Gastroesophageal sphincter (tissue), 4 donors: ENCODE data around the gene TRIM74. TPM values are rescaled to one million over a fixed set of nuclear protein-coding genes. Genes with fewer than 3 reads are reported as not detected.

Experiments used
- ATAC-seq: fragments of 150-250 bp; one replicate; pipeline ENCODE4 v1.9.1; 2016; ENCODE audit warnings: mild to moderate bottlenecking, moderate library complexity
- H3K27ac ChIP-seq, 4 donors: fragments of 200-600 bp; sonication (generic) in 3 of 4; 1 replicate in 3 of 4; 2 replicates in 1 of 4; pipeline ENCODE4 v1.5.1; 2016 to 2019
- H3K27me3 ChIP-seq: fragments of 200-600 bp; sonication (generic); one replicate; pipeline ENCODE4 v1.5.1; 2019
- H3K36me3 ChIP-seq, 2 donors: fragments of 200-600 bp; sonication (generic); one replicate each; pipeline ENCODE4 v1.5.1; 2019; ENCODE audit warnings: control low read depth in 1 of 2
- H3K4me1 ChIP-seq, 3 donors: fragments of 200-600 bp; sonication (generic); 1 replicate in 2 of 3; 2 replicates in 1 of 3; pipeline ENCODE4 v1.5.1; 2016 to 2019; ENCODE audit warnings: control low read depth in 2 of 3
- H3K4me3 ChIP-seq, 2 donors: fragments of 200-600 bp; sonication (generic); one replicate each; pipeline ENCODE4 v1.5.1; 2019; ENCODE audit warnings: mild to moderate bottlenecking in 1 of 2, moderate library complexity in 1 of 2
- H3K9me3 ChIP-seq, 3 donors: fragments of 200-600 bp; sonication (generic); one replicate each; pipeline ENCODE4 v1.5.1; 2017 to 2019; ENCODE audit warnings: control low read depth in 2 of 3
- CTCF ChIP-seq, 4 experiments: fragments of 200-600 bp in 2 of 4; fragments of 450-650 bp in 2 of 4; sonication (generic) in 1 of 4; IDR thresholded peaks; one replicate each; pipeline ENCODE4 v1.5.1; 2017 to 2019; ENCODE audit warnings: antibody characterized with exemption in 4 of 4, mild to moderate bottlenecking in 2 of 4, moderate library complexity in 2 of 4
- EP300 ChIP-seq: sonication (generic); formaldehyde crosslinking; IDR thresholded peaks from one replicate; pipeline ENCODE4 v1.6.1; 2017; ENCODE audit warnings: antibody characterized with exemption, mild to moderate bottlenecking
- POLR2A ChIP-seq, 2 donors: fragments of 450-650 bp; IDR thresholded peaks; one replicate each; pipeline ENCODE4 v1.6.1; 2017; ENCODE audit warnings: antibody characterized with exemption in 2 of 2, mild to moderate bottlenecking in 2 of 2, moderate library complexity in 1 of 2
- POLR2AphosphoS5 ChIP-seq: sonication (generic); formaldehyde crosslinking; IDR thresholded peaks from one replicate; pipeline ENCODE4 v1.6.1; 2017; ENCODE audit warnings: antibody characterized with exemption
- WGBS, 2 donors: methylation state at CpG; one replicate each; pipeline ENCODE4 v1.1.5; 2018; ENCODE audit warnings: low coverage in 1 of 2; 5-methylcytosine and 5-hydroxymethylcytosine counted together
- total RNA-seq, 4 donors: library from RNA; depleted of rRNA; stranded (reverse); fragments of >200 nt; gene quantifications; one replicate each; pipeline ENCODE4 v1.1.0, GENCODE V29; 2016

TRIM74 gene
- total RNA-seq, 4 donors from 2014 or later = 2.6 TPM; not detected in 3

GRCh38 chr7:72925546-72926120 is 43.6 kb downstream of the TRIM74 start:
- Histone ChIP-seq H3K9me3 (no peaks in the 10 kb centered on the region), H3K36me3 (peaks cover 0 to 46% of the 10 kb centered on the region in 2 donors), H3K27me3 (no peaks in the 10 kb centered on the region), H3K4me1 (peaks cover 5 to 29% (median 14%) of the 10 kb centered on the region in 3 donors), H3K4me3 (peak overlapping the region; percentile 86 to 99), H3K27ac (peak overlapping the region; percentile 92 to 98 (median 96))
- WGBS, 2 donors = 0 to 2% methylated on average over 7 to 11 of the region's 35 CpGs
- TF ChIP-seq CTCF (IDR thresholded peaks at IDR 0.05) (no peak), POLR2AphosphoS5 (no peak), POLR2A (IDR thresholded peaks at IDR 0.05) (no peak), EP300 (no peak)
- ATAC-seq = no peak

GRCh38 chr7:72924733-72925545 is 44.3 kb downstream of the TRIM74 start, which contains the start of gene POM121:
TSS of gene POM121 (plus strand) at chr7:72925095. CDS start at chr7:72925122, 27 bp downstream.
- Histone ChIP-seq H3K27me3 (no peaks in the 10 kb centered on the region), H3K27ac (peak within 1 kb of the TSS; percentile 92 to 98 (median 96)), H3K4me3 (peak within 1 kb of the TSS; percentile 86 to 99), H3K9me3 (no peaks in the 10 kb centered on the region), H3K4me1 (peaks cover 5 to 29% (median 14%) of the 10 kb centered on the region in 3 donors), H3K36me3 (peaks cover 0 to 41% of the 10 kb centered on the region in 2 donors)
- peak; percentile 96 for ATAC-seq
- TF ChIP-seq EP300 (no peak), POLR2A (IDR thresholded peaks at IDR 0.05) (peak in 1 of 2 donors; percentile 80), CTCF (IDR thresholded peaks at IDR 0.05) (peak in 2 of 4 experiments; percentile 3 to 12), POLR2AphosphoS5 (peak; percentile 87)
- WGBS, 2 donors = 0% methylated on average over 2 of the region's 91 CpGs; no CpG with 5 or more reads in 1 of the 2 donors

GRCh38 chr7:72924386-72924732 is 44.9 kb downstream of the TRIM74 start:
- H3K9me3 ChIP-seq = no peaks in the 10 kb centered on the region
- peaks cover 5 to 29% (median 14%) of the 10 kb centered on the region in 3 donors for H3K4me1 ChIP-seq
- 0% methylated on average over 3 to 5 of the region's 5 CpGs for WGBS, 2 donors
- H3K36me3 ChIP-seq = peaks cover 0 to 35% of the 10 kb centered on the region in 2 donors
- H3K27ac ChIP-seq = peak overlapping the region; percentile 92 to 98 (median 96)
- no peak for ATAC-seq
- no peaks in the 10 kb centered on the region for H3K27me3 ChIP-seq
- H3K4me3 ChIP-seq = peak overlapping the region; percentile 86 to 99
- TF ChIP-seq POLR2A (IDR thresholded peaks at IDR 0.05) = no peak
- no peak for TF ChIP-seq CTCF (IDR thresholded peaks at IDR 0.05)
- no peak for TF ChIP-seq EP300
- TF ChIP-seq POLR2AphosphoS5 = no peak

GRCh38 chr7:72919256-72919775 is 50.0 kb downstream of the TRIM74 start:
- TF ChIP-seq POLR2A (IDR thresholded peaks at IDR 0.05) (no peak), POLR2AphosphoS5 (no peak), CTCF (IDR thresholded peaks at IDR 0.05) (no peak), EP300 (no peak)
- peaks cover 0 to 20% of the 10 kb centered on the region in 2 donors for H3K36me3 ChIP-seq
- H3K27me3 ChIP-seq = no peaks in the 10 kb centered on the region
- no peak for ATAC-seq
- peaks cover 3 to 23% (median 7%) of the 10 kb centered on the region in 3 donors for H3K4me1 ChIP-seq
- no peaks in the 10 kb centered on the region for H3K9me3 ChIP-seq
- H3K27ac ChIP-seq = no peak overlapping the region
- no peak overlapping the region for H3K4me3 ChIP-seq
- WGBS, 2 donors = 81 to 87% methylated on average over 4 of the region's 4 CpGs
